Measurements from ENCODE around the gene LUZP2.
"Not testable (repeated sequence)": the region's sequence is repeated elsewhere in the genome, so short reads cannot be mapped to it uniquely, and the experiment has no call there.

The LUZP2 gene

GRCh38 chr11:24820541-24820940 lies 323.7 kb downstream of the LUZP2 start:
- DNase-seq (ENCODE audit: low read depth) = no peak

GRCh38 chr11:24828938-24829605 lies 332.2 kb downstream of the LUZP2 start:
- DNase-seq (ENCODE audit: low read depth) = no peak

GRCh38 chr11:24833573-24833972 lies 336.7 kb downstream of the LUZP2 start:
- DNase-seq (ENCODE audit: low read depth) = no peak

DNA sequence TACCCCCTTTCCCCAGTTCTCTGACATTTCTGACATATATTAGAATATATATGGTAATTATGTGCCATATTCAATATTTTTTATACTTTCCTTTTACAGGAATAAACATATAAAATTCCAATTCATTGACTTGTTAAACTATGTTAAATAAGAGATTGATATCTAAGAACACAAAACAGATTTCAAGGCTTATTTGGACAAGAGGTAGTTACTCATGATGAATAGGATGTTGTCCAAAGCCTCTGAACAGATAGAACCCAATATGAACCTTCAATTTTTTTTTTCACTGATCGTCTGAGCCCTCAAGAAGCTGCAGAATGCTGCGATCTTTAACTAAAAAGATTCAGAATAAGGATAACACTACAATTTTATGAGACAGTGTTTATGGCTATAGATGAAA lies 340.3 kb downstream of the LUZP2 start:
- no peak for DNase-seq (ENCODE audit: low read depth)

GRCh38 chr11:24842308-24842707 lies 345.5 kb downstream of the LUZP2 start:
- no peak for DNase-seq (ENCODE audit: low read depth)

GRCh38 chr11:24844406-24844805 lies 347.6 kb downstream of the LUZP2 start:
- no peak for DNase-seq (ENCODE audit: low read depth)

GRCh38 chr11:24848857-24849256 lies 352.0 kb downstream of the LUZP2 start:
- DNase-seq (ENCODE audit: low read depth) = no peak

DNA sequence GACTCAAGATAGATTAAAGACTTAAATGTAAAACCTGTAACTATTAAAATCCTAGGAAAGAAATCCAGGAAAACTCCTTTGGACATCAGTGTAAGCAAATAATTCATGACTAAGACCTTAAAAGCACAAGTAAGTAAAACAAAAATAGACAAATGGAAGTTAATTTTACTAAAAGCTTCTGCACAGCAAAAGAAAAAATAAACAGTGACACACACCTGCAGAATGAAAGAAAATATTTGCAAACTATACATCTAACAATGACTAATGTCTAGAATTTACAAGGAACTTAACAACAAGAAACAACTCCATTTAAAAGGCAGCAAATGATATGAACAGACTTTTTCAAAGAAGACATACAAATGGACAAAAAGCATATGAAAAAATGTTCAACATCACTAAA lies 359.1 kb downstream of the LUZP2 start:
- no peak for DNase-seq (ENCODE audit: low read depth)

DNA sequence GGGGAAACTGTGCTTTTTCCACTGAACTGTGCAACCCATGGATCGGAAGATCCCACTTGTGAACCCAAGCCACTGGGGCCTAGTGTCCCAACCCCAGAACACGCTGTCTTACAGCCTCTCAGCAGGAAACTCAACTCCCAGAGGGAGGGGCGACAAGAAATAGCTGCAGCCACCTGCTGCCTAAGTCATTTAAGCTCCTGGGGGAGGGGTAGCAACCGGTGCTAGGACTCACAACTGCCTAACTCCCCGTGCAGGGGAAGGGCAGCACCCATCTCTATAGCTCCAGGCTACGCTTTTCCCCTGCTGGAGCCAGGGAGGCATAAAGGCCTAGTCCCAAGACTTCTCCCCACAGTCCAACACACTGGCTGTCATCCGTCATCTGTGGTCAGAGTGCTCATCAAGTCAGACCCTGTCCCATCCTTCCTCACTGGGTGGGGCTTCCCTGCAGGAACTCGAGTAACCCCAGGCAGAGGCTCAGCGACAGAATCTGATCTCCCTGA lies 363.0 kb downstream of the LUZP2 start:
- DNase-seq (ENCODE audit: low read depth) = no peak

GRCh38 chr11:24861440-24861839 lies 364.6 kb downstream of the LUZP2 start:
- no peak for DNase-seq (ENCODE audit: low read depth)

DNA sequence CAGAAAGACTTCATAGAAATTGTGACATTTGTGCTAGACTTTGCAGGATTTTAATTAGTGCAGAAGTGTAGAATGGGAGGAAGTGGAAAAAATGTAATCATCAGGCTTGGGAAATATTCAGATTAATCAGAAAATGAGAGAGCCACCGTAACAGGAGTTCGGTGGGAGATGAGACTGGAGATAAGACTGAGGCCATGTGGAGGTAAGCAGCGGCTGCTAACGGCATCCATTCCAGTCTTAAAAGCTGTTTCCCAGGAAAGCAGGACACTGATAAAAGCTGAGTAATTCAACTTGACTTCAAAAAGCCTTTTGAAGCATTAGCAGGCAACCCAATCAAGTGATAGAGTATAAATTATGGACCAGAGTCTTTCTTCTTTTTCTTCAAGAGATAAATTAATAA lies 369.9 kb downstream of the LUZP2 start:
- DNase-seq (ENCODE audit: low read depth) = no peak

GRCh38 chr11:24870048-24870447 lies 373.2 kb downstream of the LUZP2 start:
- no peak for DNase-seq (ENCODE audit: low read depth)

DNA sequence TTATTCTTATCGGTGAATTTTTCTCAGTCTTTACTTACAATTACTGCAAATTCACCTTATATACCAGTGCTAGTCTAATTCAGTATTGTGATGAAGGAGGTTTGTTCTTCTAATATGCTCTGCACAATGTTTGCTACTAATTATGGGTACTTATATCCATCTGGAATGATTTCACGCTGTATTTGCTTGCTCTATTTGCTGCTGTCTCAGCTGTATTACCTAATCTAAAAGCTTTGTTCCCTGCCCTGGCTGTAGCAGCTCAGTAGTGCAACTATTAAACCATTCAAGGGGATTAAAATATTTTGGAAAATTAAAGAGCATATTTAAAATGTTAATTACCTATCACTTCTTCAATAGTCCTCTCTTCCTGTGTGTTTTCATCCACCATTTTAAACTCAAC lies 375.3 kb downstream of the LUZP2 start:
- no peak for DNase-seq (ENCODE audit: low read depth)

- DNase-seq (ENCODE audit: low read depth) = no peak
Observed at GRCh38 chr11:24872651-24873311, 375.9 kb downstream of the LUZP2 start.

- DNase-seq (ENCODE audit: low read depth) = no peak
Observed at GRCh38 chr11:24880962-24881361, 384.1 kb downstream of the LUZP2 start.

- DNase-seq (ENCODE audit: low read depth) = no peak
Observed at GRCh38 chr11:24885580-24886173, 388.8 kb downstream of the LUZP2 start.

GRCh38 chr11:24886880-24887619 lies 390.2 kb downstream of the LUZP2 start:
- DNase-seq (ENCODE audit: low read depth) = no peak

DNA sequence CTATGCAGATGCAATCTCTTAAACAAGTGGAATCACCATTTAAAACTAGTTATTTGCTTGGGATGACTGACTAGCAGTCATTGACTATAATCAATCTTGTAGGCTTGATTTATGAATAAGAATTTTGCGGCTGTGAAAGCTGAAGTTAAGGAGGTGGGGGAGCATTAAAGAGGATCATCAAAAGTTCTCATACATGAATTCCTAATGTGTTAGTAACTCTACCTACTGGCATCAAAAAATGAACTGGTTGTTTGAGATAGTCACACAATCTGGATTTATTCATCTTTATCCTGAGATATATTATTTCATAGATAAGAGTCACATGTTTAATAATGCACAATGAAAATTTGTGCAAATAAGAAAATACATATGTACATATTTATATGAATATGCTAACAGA lies 393.6 kb downstream of the LUZP2 start:
- DNase-seq (ENCODE audit: low read depth) = no peak

DNA sequence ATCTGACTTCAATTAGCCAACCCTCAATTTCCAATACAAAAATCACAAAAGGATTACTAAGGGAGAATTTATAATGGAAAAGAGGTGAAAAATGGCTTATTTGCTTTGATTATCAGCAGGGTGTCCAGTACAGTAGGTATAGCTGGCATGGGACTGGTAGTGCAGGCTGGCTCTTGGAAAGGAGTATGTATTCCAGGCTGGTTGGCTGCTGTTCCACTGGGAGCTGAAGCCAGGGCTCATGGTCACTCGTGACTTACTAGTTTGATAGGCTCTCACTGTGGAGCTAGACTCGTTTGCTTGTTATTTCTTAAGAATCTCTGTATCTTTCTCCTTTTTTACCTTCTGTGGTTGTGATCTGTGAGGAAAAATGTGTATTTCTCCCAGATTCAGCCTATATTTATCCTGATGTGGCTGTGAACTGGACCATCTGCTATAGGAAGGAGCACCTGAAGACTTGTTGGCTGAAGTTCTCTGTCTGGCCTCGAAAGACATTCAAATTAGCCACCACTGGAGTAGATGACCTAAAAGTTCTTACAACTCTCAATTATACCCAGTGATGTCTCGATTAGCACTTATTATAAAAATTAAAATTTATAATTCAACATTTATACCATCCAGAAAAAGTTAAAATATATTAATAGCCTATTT lies 395.1 kb downstream of the LUZP2 start:
- DNase-seq (ENCODE audit: low read depth) = not testable (repeated sequence)

DNA sequence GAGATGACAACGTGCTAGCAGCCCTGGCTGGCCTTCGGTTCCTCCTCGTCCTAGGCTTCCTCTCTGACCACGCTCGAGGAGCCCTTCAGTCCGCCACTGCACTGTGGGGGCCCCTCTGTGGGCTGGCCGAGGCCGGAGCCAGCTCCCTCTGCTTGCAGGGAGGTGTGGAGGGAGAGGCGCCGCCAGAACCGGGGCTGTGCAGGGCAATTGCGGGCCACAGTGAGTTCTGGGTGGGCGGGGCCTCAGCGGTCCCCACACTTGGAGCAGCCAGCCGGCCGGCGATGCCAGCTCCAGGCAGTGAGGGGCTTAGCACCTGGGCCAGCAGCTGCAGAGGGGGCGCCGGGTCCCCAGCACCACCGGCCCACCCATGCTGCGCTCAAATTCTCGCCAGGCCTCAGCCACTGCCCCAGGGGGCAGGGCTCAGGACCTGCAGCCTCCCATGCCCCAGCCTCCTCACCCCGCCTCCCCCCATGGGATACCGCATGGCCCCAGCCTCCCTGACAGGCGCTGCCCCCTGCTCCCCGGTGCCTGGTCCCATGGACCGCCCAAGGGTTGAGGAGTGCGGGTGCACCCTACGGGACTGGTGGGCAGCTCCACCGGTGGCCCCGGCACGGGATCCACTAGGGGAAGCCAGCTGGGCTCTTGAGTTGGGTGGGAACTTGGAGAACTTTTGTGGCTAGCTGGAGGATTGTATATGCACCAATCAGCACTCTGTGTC lies 399.4 kb downstream of the LUZP2 start:
- no peak for DNase-seq (ENCODE audit: low read depth)

GRCh38 chr11:24900514-24900913 lies 403.7 kb downstream of the LUZP2 start:
- no peak for DNase-seq (ENCODE audit: low read depth)
